ENCODE measurements around the gene C4BPA. TPM values are rescaled to one million over a fixed set of nuclear protein-coding genes. Genes with fewer than 3 reads are reported as not detected.

The C4BPA gene
- total RNA-seq, 2 donors from 2014 or later = 0.71 TPM; not detected in 1

- Histone ChIP-seq H3K27ac (no peak overlapping the region), H3K36me3 (no peaks in the 10 kb centered on the region), H3K9me3 (no peaks in the 10 kb centered on the region), H3K4me1 (ENCODE audit: control insufficient read depth in 1 of 2, low read depth in 2 of 2) (no peaks in the 10 kb centered on the region), H3K27me3 (replicated peaks; ENCODE audit: insufficient read depth) (no peaks in the 10 kb centered on the region), H3K4me3 (no peak overlapping the region)
- DNase-seq (ENCODE audit: low spot score) (no peak), ATAC-seq (ENCODE audit: insufficient number of reproducible peaks, low FRiP score, low read depth) (no peak)
- no peak for TF ChIP-seq CTCF (IDR thresholded peaks at IDR 0.05)
These were observed 8.7 kb downstream of the C4BPA start for GRCh38 chr1:207112616-207113296.

- Histone ChIP-seq H3K9me3 (no peaks in the 10 kb centered on the region), H3K36me3 (no peaks in the 10 kb centered on the region), H3K27ac (no peak overlapping the region), H3K27me3 (replicated peaks; ENCODE audit: insufficient read depth) (no peaks in the 10 kb centered on the region), H3K4me3 (no peak overlapping the region), H3K4me1 (ENCODE audit: control insufficient read depth in 1 of 2, low read depth in 2 of 2) (no peaks in the 10 kb centered on the region)
- ATAC-seq (ENCODE audit: insufficient number of reproducible peaks, low FRiP score, low read depth) (no peak), DNase-seq (ENCODE audit: low spot score) (no peak)
- no peak for TF ChIP-seq CTCF (IDR thresholded peaks at IDR 0.05)
These were observed 11.2 kb downstream of the C4BPA start for GRCh38 chr1:207115269-207115668.

DNA sequence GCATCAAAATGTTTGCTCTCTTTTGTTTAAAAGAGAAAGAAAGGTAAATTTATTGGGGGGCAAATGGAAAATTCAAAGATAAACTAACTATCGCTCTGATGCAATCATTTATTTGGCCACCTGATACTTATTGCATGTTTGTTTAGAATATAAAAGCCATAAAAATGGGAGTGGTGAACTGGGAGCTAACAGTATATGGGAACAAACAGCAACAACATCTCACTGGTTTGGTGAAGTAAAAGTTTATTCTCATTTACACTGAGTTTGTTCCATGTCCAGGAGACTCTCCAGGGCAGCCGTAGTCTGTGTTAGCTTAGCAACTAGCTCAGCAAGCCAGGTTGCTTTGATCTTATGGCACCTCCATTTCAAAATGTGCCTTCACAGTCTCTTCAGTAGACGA is 20.4 kb downstream of the C4BPA start:
- no peak for DNase-seq (ENCODE audit: low spot score)
- Histone ChIP-seq H3K9me3 (peaks cover 17% of the 10 kb centered on the region), H3K4me3 (no peak overlapping the region), H3K4me1 (ENCODE audit: control insufficient read depth in 1 of 2, low read depth in 2 of 2) (no peaks in the 10 kb centered on the region), H3K36me3 (peaks cover 5% of the 10 kb centered on the region), H3K27me3 (replicated peaks; ENCODE audit: insufficient read depth) (no peaks in the 10 kb centered on the region), H3K27ac (no peak overlapping the region)
- ATAC-seq (ENCODE audit: insufficient number of reproducible peaks, low FRiP score, low read depth) = no peak
- TF ChIP-seq CTCF (IDR thresholded peaks at IDR 0.05) = no peak

DNA sequence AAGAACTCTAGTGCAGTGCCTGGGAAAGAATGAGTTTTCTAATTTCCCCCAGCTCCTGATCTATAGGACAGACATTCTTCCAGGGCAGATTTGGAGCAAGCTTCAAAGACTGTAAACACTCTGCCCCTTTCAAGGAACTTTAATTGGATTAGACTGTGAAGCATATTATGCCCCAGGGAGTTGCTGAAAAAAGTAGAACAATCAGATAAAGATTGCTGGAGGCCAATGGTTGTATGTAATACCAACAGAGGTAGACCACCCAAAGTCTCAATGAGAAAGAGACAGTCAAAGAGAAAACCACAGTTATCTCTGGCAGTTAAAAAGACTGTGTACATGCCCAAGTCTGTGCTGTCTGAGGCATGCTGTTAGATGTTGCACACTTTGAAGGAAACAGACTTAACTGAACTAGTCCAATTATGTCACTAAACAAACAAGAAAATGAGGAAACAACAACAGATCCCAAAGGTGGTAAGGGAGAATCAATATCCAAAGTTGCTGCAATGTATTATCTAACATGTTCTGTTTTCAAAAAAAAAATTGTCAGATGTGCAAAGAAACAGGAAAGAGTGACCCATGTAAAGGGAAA is 24.4 kb downstream of the C4BPA start:
- H3K4me3 ChIP-seq = no peak overlapping the region

DNA sequence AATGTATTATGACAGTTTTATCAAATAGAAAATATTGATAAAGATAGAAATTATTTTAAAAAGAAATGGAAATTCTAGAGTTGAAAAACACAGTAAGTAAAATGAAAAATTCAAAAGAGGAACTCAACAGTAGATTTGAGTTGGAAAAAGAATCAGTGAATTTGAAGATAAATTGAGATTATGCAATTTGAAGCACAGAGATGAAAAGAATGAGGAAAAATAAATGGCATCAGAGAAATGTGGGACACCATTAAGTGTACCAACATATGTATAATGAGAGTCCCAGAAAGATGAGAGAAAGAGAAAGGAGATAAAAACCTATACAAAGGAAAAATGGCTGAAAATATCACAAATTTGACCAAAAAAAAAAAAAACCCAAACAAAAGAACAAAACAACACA is 25.0 kb downstream of the C4BPA start:
- Histone ChIP-seq H3K27ac (no peak overlapping the region), H3K4me3 (no peak overlapping the region), H3K36me3 (peaks cover 5% of the 10 kb centered on the region), H3K9me3 (peaks cover 26% of the 10 kb centered on the region), H3K4me1 (ENCODE audit: control insufficient read depth in 1 of 2, low read depth in 2 of 2) (no peaks in the 10 kb centered on the region), H3K27me3 (replicated peaks; ENCODE audit: insufficient read depth) (no peaks in the 10 kb centered on the region)
- DNase-seq (ENCODE audit: low spot score) (no peak), ATAC-seq (ENCODE audit: insufficient number of reproducible peaks, low FRiP score, low read depth) (no peak)
- no peak for TF ChIP-seq CTCF (IDR thresholded peaks at IDR 0.05)

More for the DNA sequence above, 24.4 kb downstream of the C4BPA start:
- Histone ChIP-seq H3K4me1 (ENCODE audit: control insufficient read depth in 1 of 2, low read depth in 2 of 2) (no peaks in the 10 kb centered on the region), H3K36me3 (peaks cover 5% of the 10 kb centered on the region), H3K9me3 (peaks cover 26% of the 10 kb centered on the region), H3K27me3 (replicated peaks; ENCODE audit: insufficient read depth) (no peaks in the 10 kb centered on the region), H3K27ac (no peak overlapping the region)
- no peak for DNase-seq (ENCODE audit: low spot score)
- TF ChIP-seq CTCF (IDR thresholded peaks at IDR 0.05) = no peak
- ATAC-seq (ENCODE audit: insufficient number of reproducible peaks, low FRiP score, low read depth) = no peak
